Ramos (cell line): ENCODE measurements around the gene PDGFC.
"Not testable (repeated sequence)": the region's sequence is repeated elsewhere in the genome, so short reads cannot be mapped to it uniquely, and the experiment has no call there.

Experiments
- in situ Hi-C: fragments of 300-500 bp; cut with MboI; formaldehyde crosslinking; loops from one replicate; pipeline ENCODE4 v1.14.3; 2022; ENCODE audit warnings: low sequenced_read_pairs; ENCODE audit not compliant: unreplicated experiment

Gene PDGFC

GRCh38 chr4:156915221-156915620 lies 56.4 kb downstream of the PDGFC start:
- in situ Hi-C loops = no loop called here

GRCh38 chr4:156913234-156913633 lies 58.4 kb downstream of the PDGFC start:
- in situ Hi-C loops = no loop called here

GRCh38 chr4:156909010-156909409 lies 62.6 kb downstream of the PDGFC start:
- in situ Hi-C loops = no loop called here

GRCh38 chr4:156906325-156906724 lies 65.3 kb downstream of the PDGFC start:
- in situ Hi-C loops = no loop called here

DNA sequence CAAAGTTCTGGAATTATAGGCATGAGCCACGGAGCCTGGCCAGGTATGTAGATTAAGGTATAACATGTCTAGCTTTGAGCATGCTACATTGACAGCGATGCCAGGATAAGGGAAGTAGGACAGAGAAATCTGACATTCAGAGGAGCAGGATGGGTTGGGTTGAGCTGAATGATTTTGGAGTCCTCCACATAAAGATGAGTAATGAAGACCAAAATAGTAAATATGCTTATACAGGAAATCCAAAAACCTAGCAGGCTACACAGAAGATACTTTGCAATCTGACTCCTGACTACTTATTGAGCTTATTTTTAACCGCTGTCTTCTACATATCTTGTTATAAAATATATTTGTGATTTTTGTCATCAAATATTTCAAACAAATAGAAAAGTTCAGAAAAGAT lies 69.7 kb downstream of the PDGFC start:
- in situ Hi-C loops = no loop called here

DNA sequence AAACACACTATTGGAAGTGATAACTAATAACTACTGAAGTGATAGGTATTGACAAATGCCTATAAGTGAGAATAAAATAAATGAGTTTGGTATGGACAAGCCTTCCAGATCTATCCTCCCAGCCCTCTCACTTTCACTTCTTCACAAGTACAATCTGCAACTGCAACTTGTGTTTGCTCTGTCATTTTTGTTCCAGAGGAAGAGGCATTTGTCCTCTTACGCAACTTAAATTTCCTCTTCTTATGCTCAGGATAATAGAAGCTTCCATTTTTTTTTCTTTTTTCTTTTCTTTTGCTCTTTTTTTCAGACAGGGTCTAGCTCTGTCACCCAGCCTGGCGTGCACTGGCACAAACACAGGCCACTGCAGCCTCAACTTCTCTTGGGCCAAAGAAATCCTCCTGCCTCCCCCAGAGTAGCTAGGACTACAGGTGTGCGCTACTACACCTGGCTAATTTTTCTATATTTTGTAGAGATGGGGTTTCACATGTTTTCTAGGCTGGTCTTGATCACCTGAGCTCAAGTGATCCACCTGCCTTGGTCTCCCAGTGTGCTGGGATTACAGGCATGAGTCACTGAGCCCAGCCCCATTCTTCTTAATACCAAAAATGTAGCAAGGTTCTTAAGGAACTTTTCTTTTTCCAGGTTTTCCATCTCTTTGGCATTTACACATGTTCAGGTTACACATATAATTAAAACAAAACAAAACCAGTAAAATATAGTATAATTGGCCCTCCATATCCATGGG lies 73.1 kb downstream of the PDGFC start:
- in situ Hi-C loops = no loop called here

GRCh38 chr4:156896527-156896926 lies 75.1 kb downstream of the PDGFC start:
- in situ Hi-C loops = no loop called here

DNA sequence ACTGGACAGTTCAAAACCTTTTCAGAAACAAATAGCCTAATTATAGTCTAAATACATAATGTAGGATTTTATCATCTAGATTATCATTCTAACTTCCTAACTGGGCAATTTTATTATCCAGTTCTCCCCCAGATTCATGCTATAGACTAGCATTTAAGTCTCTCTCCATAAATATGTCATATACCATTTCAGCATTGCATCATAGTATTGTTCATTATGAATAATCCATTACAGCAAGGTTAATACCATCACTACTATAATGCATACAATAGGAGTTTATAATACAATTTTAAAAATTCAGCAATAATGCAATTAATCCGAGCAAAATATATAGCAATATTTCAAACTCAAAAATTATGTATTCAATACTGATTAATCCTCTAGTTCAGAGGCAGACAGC lies 77.4 kb downstream of the PDGFC start:
- in situ Hi-C loops = no loop called here

- in situ Hi-C loops = no loop called here
Measured at GRCh38 chr4:156892805-156893204, 78.8 kb downstream of the PDGFC start.

- in situ Hi-C loops = no loop called here
Measured at GRCh38 chr4:156889616-156890594, 81.7 kb downstream of the PDGFC start.

GRCh38 chr4:156888762-156889161 lies 82.8 kb downstream of the PDGFC start:
- in situ Hi-C loops = no loop called here

DNA sequence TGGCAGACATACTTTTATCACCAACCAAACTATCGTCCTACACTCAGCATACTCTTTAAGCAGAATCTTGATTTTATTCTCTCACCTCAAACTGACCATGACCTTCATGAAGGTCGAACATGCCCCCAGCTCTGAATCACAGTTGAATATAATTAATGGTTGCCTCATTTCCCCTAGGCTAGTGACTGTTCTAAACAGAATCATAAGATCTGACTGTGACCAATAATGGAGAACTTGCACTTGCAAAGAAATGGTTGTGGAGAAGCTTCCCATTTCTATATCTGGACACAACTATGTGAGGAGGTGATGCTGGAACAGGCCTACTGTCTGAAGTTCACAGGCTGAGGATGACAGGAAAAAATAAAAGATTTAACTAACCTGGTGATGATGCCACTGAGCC lies 85.1 kb downstream of the PDGFC start:
- in situ Hi-C loops = no loop called here

- in situ Hi-C loops = no loop called here
Measured at GRCh38 chr4:156885374-156885773, 86.2 kb downstream of the PDGFC start.

- in situ Hi-C loops = no loop called here
Measured at GRCh38 chr4:156884183-156884582, 87.4 kb downstream of the PDGFC start.

DNA sequence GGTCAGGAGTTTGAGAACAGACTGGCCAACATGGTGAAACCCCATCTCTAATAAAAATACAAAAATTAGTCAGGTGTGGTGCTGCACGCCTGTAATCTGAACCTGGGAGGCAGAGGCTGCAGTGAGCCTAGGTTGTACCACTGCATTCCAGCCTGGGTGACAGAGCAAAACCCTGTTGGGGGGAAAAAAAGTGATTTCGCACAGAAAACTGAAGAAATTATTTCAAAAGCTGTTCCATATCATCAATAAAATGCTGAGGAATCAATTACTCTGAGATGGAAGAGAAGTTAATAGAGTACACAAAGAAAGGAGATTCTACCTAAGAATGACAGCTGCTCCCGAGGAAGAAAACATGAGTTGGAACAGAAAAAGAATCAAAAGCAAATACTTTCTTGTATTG lies 95.9 kb downstream of the PDGFC start:
- in situ Hi-C loops = no loop called here

GRCh38 chr4:156875055-156875454 lies 96.5 kb downstream of the PDGFC start:
- in situ Hi-C loops = no loop called here

- in situ Hi-C loops = no loop called here
Measured at GRCh38 chr4:156873799-156874198, 97.8 kb downstream of the PDGFC start.

GRCh38 chr4:156870861-156871260 lies 100.7 kb downstream of the PDGFC start:
- in situ Hi-C loops = no loop called here

GRCh38 chr4:156870131-156870530 lies 101.5 kb downstream of the PDGFC start:
- in situ Hi-C loops = no loop called here

DNA sequence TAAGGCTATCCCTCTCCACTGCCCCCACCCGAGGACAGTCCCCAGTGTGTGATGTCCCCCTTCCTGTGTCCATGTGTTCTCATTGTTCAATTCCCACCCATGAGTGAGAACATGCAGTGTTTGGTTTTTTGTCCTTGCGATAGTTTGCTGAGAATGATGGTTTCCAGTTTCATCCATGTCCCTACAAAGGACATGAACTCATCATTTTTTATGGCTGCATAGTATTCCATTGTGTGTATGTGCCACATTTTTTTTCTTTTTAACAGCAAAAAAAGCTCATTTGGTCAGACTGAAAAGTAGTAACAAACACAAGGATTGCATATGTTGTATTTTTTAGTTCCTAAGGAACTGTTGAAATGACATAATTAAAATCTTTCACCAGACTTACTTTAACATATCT lies 105.5 kb downstream of the PDGFC start:
- in situ Hi-C loops = not testable (repeated sequence)

GRCh38 chr4:156865451-156865850 lies 106.1 kb downstream of the PDGFC start:
- in situ Hi-C loops = no loop called here
